ENCODE data around the gene CYP26A1. TPM values are rescaled to one million over a fixed set of nuclear protein-coding genes. Genes with fewer than 3 reads are reported as not detected.
"Not testable (repeated sequence)": the region's sequence is repeated elsewhere in the genome, so short reads cannot be mapped to it uniquely, and the experiment has no call there.

The CYP26A1 gene
- total RNA-seq, 1 donor from 2014 or later: 2.2 TPM

GRCh38 chr10:93081834-93082233 lies 8.1 kb downstream of the CYP26A1 start:
- no peak for DNase-seq

- DNase-seq: no peak
Measured at GRCh38 chr10:93083743-93084539, 10.2 kb downstream of the CYP26A1 start.

GRCh38 chr10:93085272-93085859 lies 11.7 kb downstream of the CYP26A1 start:
- no peak for DNase-seq

GRCh38 chr10:93086289-93086688 lies 12.6 kb downstream of the CYP26A1 start:
- no peak for DNase-seq

- no peak for DNase-seq
Measured at GRCh38 chr10:93087846-93088245, 14.2 kb downstream of the CYP26A1 start.

- no peak for DNase-seq
Measured at GRCh38 chr10:93088466-93088865, 14.8 kb downstream of the CYP26A1 start.

GRCh38 chr10:93090619-93091018 lies 16.9 kb downstream of the CYP26A1 start:
- no peak for DNase-seq

GRCh38 chr10:93091960-93092359 lies 18.3 kb downstream of the CYP26A1 start:
- DNase-seq: no peak

GRCh38 chr10:93095225-93095624 lies 21.5 kb downstream of the CYP26A1 start:
- DNase-seq: no peak

- DNase-seq: no peak
Measured at GRCh38 chr10:93096901-93097300, 23.2 kb downstream of the CYP26A1 start.

- no peak for DNase-seq
Measured at GRCh38 chr10:93097386-93097785, 23.7 kb downstream of the CYP26A1 start.

- DNase-seq: no peak
Measured at GRCh38 chr10:93098816-93099215, 25.1 kb downstream of the CYP26A1 start.

GRCh38 chr10:93099670-93100069 lies 26.0 kb downstream of the CYP26A1 start:
- no peak for DNase-seq

GRCh38 chr10:93101148-93101547 lies 27.5 kb downstream of the CYP26A1 start:
- not testable (repeated sequence) for DNase-seq

- no peak for DNase-seq
Measured at GRCh38 chr10:93103953-93104352, 30.3 kb downstream of the CYP26A1 start.

GRCh38 chr10:93106631-93107072 lies 33.0 kb downstream of the CYP26A1 start:
- DNase-seq: no peak

GRCh38 chr10:93110472-93111146 lies 36.9 kb downstream of the CYP26A1 start:
- DNase-seq: no peak

GRCh38 chr10:93113042-93113441 lies 39.3 kb downstream of the CYP26A1 start:
- no peak for DNase-seq

GRCh38 chr10:93115661-93116383 lies 42.1 kb downstream of the CYP26A1 start:
- DNase-seq: peak; percentile 77

GRCh38 chr10:93121311-93121710 lies 47.6 kb downstream of the CYP26A1 start:
- no peak for DNase-seq

GRCh38 chr10:93123766-93124165 lies 50.1 kb downstream of the CYP26A1 start:
- DNase-seq: no peak

GRCh38 chr10:93124580-93125318 lies 51.1 kb downstream of the CYP26A1 start:
- no peak for DNase-seq
